ENCODE data around the gene DCP1B.

DNA sequence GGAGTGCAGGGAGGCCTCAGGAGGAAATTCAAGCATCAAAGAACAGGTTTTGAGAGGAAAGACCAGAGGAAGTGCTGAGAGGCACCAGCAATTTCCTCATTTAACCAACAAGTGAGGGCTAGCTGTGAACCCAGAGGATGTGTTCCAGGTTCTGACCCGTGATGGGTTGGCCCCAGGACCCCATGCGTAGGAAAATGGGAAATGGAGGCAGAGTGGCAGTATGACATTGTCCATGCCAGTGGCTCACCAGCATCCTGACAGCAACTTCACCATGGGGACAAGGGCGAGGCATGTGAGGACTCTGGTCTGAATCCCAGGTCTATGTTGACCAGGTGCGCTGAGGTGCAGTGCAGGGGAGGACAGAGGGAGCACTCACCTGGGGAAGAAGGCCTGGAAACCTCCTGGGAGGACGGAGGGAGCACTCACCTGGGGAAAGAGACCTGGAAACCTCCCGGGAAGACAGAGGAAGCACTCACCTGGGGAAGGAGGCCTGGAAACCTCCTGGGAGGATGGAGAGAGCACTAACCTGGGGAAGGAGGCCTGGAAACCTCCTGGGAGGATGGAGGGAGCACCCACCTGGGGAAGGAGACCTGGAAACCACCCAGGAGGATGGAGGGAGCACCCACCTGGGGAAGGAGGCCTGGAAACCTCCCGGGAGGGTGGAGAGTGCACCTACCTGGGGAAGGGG, 79.1 kb downstream of the DCP1B start:
- TF ChIP-seq, protein P1, sequence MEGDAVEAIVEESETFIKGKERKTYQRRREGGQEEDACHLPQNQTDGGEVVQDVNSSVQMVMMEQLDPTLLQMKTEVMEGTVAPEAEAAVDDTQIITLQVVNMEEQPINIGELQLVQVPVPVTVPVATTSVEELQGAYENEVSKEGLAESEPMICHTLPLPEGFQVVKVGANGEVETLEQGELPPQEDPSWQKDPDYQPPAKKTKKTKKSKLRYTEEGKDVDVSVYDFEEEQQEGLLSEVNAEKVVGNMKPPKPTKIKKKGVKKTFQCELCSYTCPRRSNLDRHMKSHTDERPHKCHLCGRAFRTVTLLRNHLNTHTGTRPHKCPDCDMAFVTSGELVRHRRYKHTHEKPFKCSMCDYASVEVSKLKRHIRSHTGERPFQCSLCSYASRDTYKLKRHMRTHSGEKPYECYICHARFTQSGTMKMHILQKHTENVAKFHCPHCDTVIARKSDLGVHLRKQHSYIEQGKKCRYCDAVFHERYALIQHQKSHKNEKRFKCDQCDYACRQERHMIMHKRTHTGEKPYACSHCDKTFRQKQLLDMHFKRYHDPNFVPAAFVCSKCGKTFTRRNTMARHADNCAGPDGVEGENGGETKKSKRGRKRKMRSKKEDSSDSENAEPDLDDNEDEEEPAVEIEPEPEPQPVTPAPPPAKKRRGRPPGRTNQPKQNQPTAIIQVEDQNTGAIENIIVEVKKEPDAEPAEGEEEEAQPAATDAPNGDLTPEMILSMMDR (IDR thresholded peaks at IDR 0.05; ENCODE audit: poor library complexity, severe bottlenecking) = no peak
- no peak for TF ChIP-seq TAF1 (IDR thresholded peaks at IDR 0.05; ENCODE audit: low read depth)
- TF ChIP-seq RAD21 (conservative IDR thresholded peaks at IDR 0.05) = no peak
- TF ChIP-seq REST (IDR thresholded peaks at IDR 0.05; ENCODE audit: borderline replicate concordance) = no peak
- no peak for TF ChIP-seq EP300 (conservative IDR thresholded peaks at IDR 0.05; ENCODE audit: poor library complexity, severe bottlenecking)
- TF ChIP-seq POLR2AphosphoS5 (IDR thresholded peaks at IDR 0.05) = no peak

Measured in neural cell (in vitro differentiated cells).